CD4-positive, alpha-beta T cell treated with Interferon gamma for 1 hour (primary cell): ENCODE measurements around the gene RTN4RL1.
A peak's percentile ranks its signal among the peaks of the same experiment; 100 is the strongest.

Experiments
- DNase-seq: peaks from one replicate; pipeline ENCODE4 v3.0.0-alpha.2; 2020

The RTN4RL1 gene, protein sequence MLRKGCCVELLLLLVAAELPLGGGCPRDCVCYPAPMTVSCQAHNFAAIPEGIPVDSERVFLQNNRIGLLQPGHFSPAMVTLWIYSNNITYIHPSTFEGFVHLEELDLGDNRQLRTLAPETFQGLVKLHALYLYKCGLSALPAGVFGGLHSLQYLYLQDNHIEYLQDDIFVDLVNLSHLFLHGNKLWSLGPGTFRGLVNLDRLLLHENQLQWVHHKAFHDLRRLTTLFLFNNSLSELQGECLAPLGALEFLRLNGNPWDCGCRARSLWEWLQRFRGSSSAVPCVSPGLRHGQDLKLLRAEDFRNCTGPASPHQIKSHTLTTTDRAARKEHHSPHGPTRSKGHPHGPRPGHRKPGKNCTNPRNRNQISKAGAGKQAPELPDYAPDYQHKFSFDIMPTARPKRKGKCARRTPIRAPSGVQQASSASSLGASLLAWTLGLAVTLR

GRCh38 chr17:2025220-2025621 is at the start of gene RTN4RL1:
RTN4RL1 (minus strand) TSS chr17:2025334; CDS start chr17:2024865, 469 bp downstream.
- DNase-seq, result peak; percentile 72

DNA sequence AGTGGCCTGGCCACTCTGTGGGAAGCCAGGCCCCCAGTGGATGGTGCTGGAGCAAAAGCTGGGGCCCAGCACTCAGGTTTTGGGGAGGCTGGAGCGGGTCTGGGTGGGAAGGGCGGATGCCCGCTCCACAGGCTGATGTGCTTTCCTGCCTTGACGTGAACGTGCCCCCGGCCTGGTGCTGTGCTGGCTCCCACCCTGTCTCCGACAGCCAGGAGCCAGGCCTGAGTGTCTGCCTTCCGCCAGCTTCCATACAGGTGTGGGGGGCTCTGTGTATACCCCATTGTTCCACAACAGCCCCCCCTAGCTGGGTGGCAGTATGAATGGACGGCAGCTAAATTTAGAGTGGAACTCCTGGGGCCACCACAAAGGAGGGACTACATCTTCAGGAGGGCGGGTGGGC is 49.8 kb upstream of the RTN4RL1 start:
- DNase-seq, result no peak

GRCh38 chr17:2071455-2072281 is 46.5 kb upstream of the RTN4RL1 start:
- DNase-seq, result no peak

- no peak for DNase-seq
Measured at GRCh38 chr17:2071024-2071385, 45.9 kb upstream of the RTN4RL1 start.

DNA sequence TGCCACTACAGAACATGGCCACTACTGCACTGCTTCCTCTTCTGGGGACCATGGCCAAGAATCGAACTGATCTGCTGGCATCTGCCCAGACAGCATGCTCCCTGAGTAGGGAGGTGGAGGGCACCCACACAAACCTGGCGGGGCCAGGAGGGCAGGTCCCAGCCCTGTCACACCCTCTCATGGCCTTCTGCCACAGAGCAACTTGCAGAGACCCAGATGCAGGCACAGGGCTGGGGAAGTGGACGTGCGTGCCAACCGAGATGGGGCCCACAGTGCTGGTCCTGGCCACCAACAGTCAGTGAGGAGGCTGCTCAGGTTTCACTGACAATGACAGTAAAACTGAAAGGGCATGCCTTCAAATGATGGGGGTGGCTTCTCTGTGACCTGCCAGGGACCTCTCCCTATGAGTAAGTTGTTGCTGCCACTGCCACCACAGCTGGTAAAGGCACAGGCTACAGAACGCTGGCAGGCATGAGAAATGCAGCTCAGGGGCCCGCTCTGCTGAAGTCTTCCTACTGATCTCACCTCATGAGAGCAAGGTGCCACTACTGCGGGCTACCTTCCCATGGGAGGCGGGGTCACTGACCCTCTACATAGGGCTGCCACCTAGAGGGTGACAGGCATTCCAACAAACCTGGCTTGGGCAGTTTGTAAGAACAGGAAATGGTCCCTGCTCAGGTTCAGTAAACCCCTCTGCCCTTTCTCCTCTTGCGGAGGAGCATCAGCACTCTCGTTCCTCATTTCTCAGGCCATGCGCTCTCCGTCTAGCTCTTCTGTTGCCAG is 45.3 kb upstream of the RTN4RL1 start:
- DNase-seq, result no peak

DNA sequence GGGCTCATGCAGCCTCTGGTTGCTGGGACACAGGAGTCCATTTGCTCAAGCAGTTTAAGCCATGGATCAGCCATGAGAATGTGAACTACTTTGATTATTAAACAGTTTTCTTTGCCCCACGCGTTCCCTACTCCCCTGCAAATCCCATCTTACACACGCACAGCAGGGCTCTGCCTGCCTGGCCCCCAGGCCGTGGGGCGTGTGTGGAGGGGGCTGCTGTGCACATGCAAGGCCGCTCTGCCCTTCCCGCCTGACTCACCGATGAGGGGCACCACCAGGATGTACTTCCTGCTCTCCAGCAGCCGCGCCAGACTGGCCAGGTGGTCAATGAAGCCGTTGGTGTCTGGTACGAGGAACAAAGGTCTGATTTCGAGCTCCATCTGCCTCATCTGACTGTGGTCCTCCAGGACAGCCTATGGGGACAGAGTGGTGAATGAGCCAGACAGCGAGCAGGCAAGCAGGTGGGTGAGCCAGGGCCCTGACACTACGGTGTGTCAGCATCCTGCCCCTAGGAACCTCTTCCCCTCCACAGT is 43.5 kb upstream of the RTN4RL1 start:
- DNase-seq, result no peak

- no peak for DNase-seq
Measured at GRCh38 chr17:2068031-2068518, 42.9 kb upstream of the RTN4RL1 start.

DNA sequence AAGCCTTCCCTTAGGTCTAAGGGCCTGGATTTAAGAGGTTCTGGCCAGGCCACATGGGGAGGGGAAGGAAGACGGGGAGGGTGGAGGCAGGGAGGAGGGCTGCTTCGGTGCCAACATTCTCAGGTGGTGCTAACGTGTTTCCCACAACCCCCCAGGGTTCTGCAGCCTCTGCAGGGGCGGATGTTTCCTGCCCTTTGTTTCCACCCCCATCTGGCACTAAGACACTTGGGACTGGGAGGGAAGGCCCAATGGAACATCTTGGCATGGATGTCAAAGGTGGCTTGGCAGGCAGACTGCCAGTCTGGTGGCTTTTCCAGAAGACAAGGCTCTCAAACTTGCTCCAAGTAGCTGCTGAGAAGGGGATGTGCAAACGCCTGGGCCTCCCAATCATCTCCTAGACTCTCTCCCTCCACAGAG is 42.5 kb upstream of the RTN4RL1 start:
- DNase-seq, result no peak

- no peak for DNase-seq
Measured at GRCh38 chr17:2067048-2067561, 42.0 kb upstream of the RTN4RL1 start.

DNA sequence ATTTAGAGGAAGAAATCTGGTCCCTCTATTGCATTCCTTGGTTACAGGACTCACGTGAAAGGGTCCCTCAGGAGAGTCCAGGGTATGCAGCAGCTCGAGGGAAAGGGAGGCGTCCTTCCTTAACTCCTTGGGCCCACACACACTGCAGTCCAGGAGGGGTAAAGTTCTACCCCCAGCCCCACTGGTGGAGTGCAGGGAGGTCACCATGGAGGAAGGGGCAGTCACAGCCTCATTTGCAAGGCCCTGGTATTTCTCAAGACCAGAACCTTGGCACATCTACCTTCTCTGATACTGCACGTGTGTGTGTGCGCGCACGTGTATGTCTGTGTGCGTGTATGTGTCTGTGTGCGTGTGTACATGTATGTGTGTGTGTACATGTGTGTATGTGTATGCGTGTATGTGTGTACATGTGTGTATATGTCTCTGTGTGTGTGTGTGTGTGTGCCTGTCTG is 40.8 kb upstream of the RTN4RL1 start:
- DNase-seq, result no peak

GRCh38 chr17:2064980-2065785 is 40.0 kb upstream of the RTN4RL1 start:
- DNase-seq, result peak; percentile 42

GRCh38 chr17:2064520-2064971 is 39.4 kb upstream of the RTN4RL1 start:
- no peak for DNase-seq

DNA sequence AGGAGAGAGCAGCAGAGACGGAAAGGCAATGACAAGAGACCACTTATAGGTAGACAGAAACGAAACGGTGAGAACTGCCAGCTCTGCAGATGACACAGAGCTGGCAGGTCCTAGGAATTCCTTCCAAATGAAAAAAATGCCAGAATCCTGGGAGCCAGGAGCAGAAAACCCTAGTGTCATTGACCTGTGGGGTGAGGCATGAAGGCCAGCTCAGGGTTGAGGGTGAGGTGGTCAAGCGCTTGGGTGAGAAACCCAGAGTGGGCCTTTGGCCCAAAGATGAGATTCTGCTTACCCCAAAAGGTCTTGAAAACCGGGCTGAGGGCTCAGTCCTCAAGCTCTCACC is 39.0 kb upstream of the RTN4RL1 start:
- no peak for DNase-seq

GRCh38 chr17:2063261-2064146 is 38.4 kb upstream of the RTN4RL1 start:
- no peak for DNase-seq

GRCh38 chr17:2062571-2063183 is 37.5 kb upstream of the RTN4RL1 start:
- DNase-seq, result no peak

DNA sequence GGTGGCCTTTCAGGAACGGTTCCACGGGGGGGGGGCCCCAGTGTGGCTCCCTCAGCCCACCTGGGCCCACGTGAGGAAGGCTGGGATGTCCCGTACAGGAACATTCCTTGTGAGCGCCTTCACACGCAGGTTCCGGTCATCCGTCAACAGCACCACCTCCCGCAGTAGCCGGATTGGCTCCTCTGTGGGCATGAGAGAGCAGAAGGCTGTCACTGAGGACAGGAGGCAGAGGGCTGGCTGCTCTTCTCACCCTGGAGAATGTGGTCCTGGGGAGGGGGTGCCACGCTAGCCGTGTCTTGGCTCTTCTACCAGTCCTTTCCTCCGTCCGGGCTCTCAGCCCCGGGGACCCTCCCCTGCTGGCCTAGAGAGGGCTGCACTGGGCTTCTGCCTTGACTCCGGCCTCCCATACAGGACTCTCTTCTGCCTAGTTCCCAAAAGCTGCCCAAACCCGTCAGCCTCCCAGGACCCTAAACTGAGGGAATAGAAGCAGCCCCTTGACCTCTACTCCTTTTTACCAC is 36.4 kb upstream of the RTN4RL1 start:
- no peak for DNase-seq

DNA sequence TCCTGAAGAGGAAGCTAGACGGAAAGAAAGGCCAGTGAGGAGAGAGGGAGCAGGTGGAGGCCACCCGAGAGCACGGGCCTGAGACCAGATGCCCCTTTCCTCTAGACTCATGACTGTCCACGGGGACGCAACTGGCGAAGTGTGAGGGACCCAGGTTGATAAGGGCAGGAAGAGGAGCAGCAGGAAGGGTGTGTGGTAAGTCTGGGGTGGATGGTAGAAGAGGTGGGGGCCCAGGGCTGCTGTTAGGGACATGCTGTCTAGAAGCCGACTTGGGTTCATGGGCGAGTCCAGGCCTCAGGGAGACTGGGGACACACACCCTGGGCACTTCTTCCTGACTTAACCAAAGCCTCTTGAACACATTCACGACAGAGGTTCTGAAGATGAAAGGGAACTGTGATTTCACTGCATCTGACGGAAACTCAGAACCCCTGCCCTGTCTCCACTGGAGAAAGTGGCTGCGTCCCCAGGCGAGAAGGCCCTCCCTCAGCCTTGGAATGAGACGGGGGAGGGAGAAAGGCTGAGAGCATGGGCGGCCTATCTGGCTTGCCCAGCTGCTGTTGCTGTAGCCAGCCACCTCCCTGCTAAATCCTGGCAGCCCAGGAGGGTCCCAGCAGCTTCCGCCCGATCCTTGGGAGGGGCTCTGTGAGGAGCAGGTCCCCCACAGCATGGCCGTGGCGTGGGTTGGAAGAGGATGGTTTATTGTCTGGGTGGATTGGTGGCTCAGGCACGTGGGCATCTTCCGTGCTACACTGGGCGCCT is 35.7 kb upstream of the RTN4RL1 start:
- no peak for DNase-seq

DNA sequence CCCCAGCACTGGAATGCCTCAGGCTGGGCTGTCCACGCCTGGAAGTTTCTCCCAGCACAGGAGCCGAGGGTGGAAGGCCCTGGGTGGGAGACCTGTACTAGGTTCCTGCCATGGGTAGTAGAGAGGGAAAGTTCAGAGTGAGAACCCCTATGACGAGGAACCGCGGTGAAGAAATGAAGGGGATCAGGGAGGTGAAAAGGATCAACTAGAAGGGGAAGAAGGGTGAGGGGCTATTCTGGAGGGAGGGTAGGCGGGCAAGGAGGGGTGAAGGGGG is 35.2 kb upstream of the RTN4RL1 start:
- no peak for DNase-seq
